Endodermal cell (in vitro differentiated cells): ENCODE data around the gene CDON. TPM values are rescaled to one million over a fixed set of nuclear protein-coding genes. Genes with fewer than 3 reads are reported as not detected.

Experiments used
- DNase-seq: peaks from one replicate; pipeline ENCODE4 v3.0.0-alpha.2; 2017
- H3K27ac ChIP-seq: 2 replicates; pipeline ENCODE4 v1.5.1; 2013; ENCODE audit warnings: mild to moderate bottlenecking, low read depth, low read length, moderate library complexity
- H3K27me3 ChIP-seq: 2 replicates; pipeline ENCODE4 v1.6.1; 2013; ENCODE audit warnings: mild to moderate bottlenecking, low read length, moderate library complexity; ENCODE audit not compliant: insufficient read depth, control insufficient read depth, poor library complexity, severe bottlenecking
- H3K36me3 ChIP-seq: 2 replicates; pipeline ENCODE4 v1.7.0; 2013; ENCODE audit warnings: mild to moderate bottlenecking, low read length, moderate library complexity; ENCODE audit not compliant: control insufficient read depth, insufficient read depth
- H3K4me1 ChIP-seq: one replicate; pipeline ENCODE4 v1.7.0; 2013; ENCODE audit warnings: low read length; ENCODE audit not compliant: control insufficient read depth, insufficient read depth
- H3K4me3 ChIP-seq: 2 replicates; pipeline ENCODE4 v1.5.1; 2013; ENCODE audit warnings: mild to moderate bottlenecking, low read length, moderate library complexity
- H3K9ac ChIP-seq: 2 replicates; pipeline ENCODE4 v1.6.1; 2013; ENCODE audit warnings: mild to moderate bottlenecking, low read length, moderate library complexity; ENCODE audit not compliant: poor library complexity, severe bottlenecking; ENCODE audit errors: extremely low read depth
- H3K9me3 ChIP-seq: 2 replicates; pipeline ENCODE4 v1.6.1; 2013; ENCODE audit warnings: mild to moderate bottlenecking, low read length, moderate library complexity; ENCODE audit not compliant: control insufficient read depth
- H3K27ac Mint-ChIP-seq: 2 replicates; pipeline ENCODE4 v1.8.0; 2020; ENCODE audit warnings: mixed read lengths
- H3K27me3 Mint-ChIP-seq: 2 replicates; pipeline ENCODE4 v1.8.0; 2021; ENCODE audit warnings: mild to moderate bottlenecking, mixed read lengths; ENCODE audit not compliant: insufficient read depth
- H3K36me3 Mint-ChIP-seq: 2 replicates; pipeline ENCODE4 v1.8.0; 2020; ENCODE audit warnings: low read depth, mixed read lengths
- H3K4me1 Mint-ChIP-seq: 2 replicates; pipeline ENCODE4 v1.8.0; 2020; ENCODE audit warnings: mixed read lengths
- H3K4me3 Mint-ChIP-seq: 2 replicates; pipeline ENCODE4 v1.8.0; 2020; ENCODE audit warnings: mild to moderate bottlenecking, moderate library complexity, mixed read lengths
- H3K9me3 Mint-ChIP-seq: 2 replicates; pipeline ENCODE4 v1.8.0; 2020; ENCODE audit warnings: mild to moderate bottlenecking, mixed read lengths
- WGBS, 2 experiments: methylation state at CpG; one replicate each; pipeline versions ENCODE4 v1.1.5 to v1.1.7; 2013; ENCODE audit warnings: missing lambda C conversion rate in 2 of 2, mixed read lengths in 1 of 2; ENCODE audit not compliant: insufficient coverage in 1 of 2, insufficient read length in 1 of 2; 5-methylcytosine and 5-hydroxymethylcytosine counted together
- total RNA-seq, 2 donors: library from RNA; stranded (reverse); fragmentation: NEBNext Ultra II Directional in 1 of 2; extraction: Animal tissue kit (Norgen Biotek cat#: 25700) in 1 of 2; gene quantifications; 2 replicates in 1 of 2; 3 replicates in 1 of 2; pipeline ENCODE4 v1.2.1, GENCODE V29; 2021
- TF ChIP-seq, protein P1 (sequence below): fragments of 200-600 bp; sonication (generic); conservative IDR thresholded peaks from 2 replicates; pipeline ENCODE4 v1.5.0; 2021; ENCODE audit warnings: antibody characterized with exemption, mild to moderate bottlenecking

The CDON gene
- total RNA-seq, 2 donors from 2014 or later = 19.2 to 24.5 TPM

DNA sequence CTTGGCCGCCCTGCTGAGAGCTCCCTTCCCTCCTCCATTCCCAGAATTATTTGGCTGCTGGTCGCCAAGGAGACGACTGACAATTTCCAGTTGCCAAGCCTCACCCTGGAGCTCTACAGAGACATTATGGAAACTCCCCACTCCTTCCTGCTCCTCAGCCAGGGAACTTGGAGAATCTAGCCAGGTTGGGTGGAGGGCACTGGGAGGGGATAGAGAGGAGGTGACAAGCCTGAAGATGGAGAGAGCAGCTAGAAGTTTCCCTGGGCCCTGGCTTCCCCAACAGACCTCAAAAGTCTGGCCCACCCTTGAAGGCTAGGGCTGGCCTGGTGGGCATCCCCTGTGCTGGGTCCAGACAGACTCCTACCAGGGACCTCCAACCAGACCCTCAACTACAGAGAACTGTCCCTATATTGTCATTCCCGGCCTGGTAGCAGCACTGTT, 123.6 kb downstream of the CDON start:
- Histone ChIP-seq H3K4me3 (no peak overlapping the region), H3K9ac (no peak overlapping the region), H3K27me3 (peaks cover 7% of the 10 kb centered on the region), H3K27ac (peak overlapping the region; percentile 6), H3K4me1 (peaks cover 6% of the 10 kb centered on the region), H3K9me3 (no peaks in the 10 kb centered on the region), H3K36me3 (no peaks in the 10 kb centered on the region)
- TF ChIP-seq, protein P1, sequence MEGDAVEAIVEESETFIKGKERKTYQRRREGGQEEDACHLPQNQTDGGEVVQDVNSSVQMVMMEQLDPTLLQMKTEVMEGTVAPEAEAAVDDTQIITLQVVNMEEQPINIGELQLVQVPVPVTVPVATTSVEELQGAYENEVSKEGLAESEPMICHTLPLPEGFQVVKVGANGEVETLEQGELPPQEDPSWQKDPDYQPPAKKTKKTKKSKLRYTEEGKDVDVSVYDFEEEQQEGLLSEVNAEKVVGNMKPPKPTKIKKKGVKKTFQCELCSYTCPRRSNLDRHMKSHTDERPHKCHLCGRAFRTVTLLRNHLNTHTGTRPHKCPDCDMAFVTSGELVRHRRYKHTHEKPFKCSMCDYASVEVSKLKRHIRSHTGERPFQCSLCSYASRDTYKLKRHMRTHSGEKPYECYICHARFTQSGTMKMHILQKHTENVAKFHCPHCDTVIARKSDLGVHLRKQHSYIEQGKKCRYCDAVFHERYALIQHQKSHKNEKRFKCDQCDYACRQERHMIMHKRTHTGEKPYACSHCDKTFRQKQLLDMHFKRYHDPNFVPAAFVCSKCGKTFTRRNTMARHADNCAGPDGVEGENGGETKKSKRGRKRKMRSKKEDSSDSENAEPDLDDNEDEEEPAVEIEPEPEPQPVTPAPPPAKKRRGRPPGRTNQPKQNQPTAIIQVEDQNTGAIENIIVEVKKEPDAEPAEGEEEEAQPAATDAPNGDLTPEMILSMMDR = no peak
- Mint-ChIP-seq H3K27me3 (no peaks in the 10 kb centered on the region), H3K4me1 (peaks cover 29% of the 10 kb centered on the region), H3K36me3 (no peaks in the 10 kb centered on the region), H3K4me3 (no peak overlapping the region), H3K27ac (no peak overlapping the region), H3K9me3 (no peaks in the 10 kb centered on the region)
- 73 to 74% methylated on average over 2 to 4 of the region's 4 CpGs for WGBS, 2 experiments
- DNase-seq = peak; percentile 91

DNA sequence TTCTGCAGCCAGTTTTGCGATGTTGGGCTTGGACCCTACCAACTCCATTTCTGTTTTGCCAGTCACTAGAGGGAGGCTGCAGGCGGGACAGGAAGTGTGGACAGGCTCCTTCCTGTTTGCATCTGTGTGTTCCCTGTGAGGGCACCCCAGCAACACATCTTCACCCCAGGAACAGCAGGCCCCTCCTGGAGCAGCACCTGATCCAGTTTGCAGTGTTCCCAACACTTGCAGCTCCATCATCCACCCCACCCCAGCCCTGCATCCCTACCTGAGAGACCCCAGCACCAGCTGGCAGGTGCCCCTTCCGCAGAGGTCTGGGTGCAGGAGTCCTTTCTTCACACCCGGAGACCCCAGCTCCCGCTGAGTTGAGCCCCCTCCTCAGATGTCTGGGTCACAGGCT, 124.2 kb downstream of the CDON start:
- Mint-ChIP-seq H3K27ac (no peak overlapping the region), H3K4me3 (no peak overlapping the region), H3K9me3 (no peaks in the 10 kb centered on the region), H3K36me3 (no peaks in the 10 kb centered on the region), H3K27me3 (no peaks in the 10 kb centered on the region), H3K4me1 (peaks cover 30% of the 10 kb centered on the region)
- 89 to 100% methylated on average over 3 to 5 of the region's 5 CpGs for WGBS, 2 experiments
- no peak overlapping the region for H3K27ac ChIP-seq
- no peak overlapping the region for H3K9ac ChIP-seq
- TF ChIP-seq, protein P1 = no peak
- no peaks in the 10 kb centered on the region for H3K36me3 ChIP-seq
- H3K27me3 ChIP-seq = peaks cover 2% of the 10 kb centered on the region
- no peaks in the 10 kb centered on the region for H3K9me3 ChIP-seq
- DNase-seq = peak; percentile 59
- peaks cover 6% of the 10 kb centered on the region for H3K4me1 ChIP-seq
- H3K4me3 ChIP-seq = no peak overlapping the region

DNA sequence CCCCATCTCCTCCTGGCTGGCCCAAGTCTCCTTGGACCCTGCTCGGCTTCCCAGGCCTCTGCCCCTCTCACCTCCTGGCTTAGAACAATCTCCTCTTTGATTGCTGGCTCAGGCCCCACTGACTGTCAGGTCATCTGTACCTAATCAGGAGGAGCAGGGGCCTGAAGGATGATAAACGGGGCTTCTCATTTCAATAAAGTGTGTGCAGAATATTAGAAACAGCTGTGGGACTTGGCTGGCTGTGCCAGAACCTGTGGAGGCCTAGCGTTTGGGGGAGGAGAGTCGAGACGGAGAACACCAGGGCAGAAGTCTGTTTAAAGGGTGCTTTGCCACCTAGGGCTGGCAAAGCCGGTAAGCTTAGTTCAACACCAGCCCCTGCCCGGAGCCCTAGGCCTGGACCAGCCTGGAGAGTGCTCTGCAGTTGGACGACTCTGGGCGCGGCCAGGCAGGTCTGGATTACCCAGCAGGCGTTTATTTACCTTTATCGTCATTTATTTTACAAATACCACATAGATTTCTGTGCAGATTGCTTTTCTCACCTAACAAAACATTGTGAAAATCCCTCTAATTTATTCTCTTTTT, 127.0 kb downstream of the CDON start:
- H3K9me3 Mint-ChIP-seq = no peaks in the 10 kb centered on the region
- H3K9me3 ChIP-seq = no peaks in the 10 kb centered on the region

More for the DNA sequence above, 127.0 kb downstream of the CDON start:
- H3K9ac ChIP-seq = no peak overlapping the region
- no peak overlapping the region for H3K4me3 ChIP-seq
- peaks cover 6% of the 10 kb centered on the region for H3K4me1 ChIP-seq
- Mint-ChIP-seq H3K4me1 (peaks cover 25% of the 10 kb centered on the region), H3K36me3 (no peaks in the 10 kb centered on the region), H3K4me3 (no peak overlapping the region), H3K27ac (no peak overlapping the region), H3K27me3 (peaks cover 3% of the 10 kb centered on the region)
- no peaks in the 10 kb centered on the region for H3K36me3 ChIP-seq
- DNase-seq = no peak
- H3K27ac ChIP-seq = no peak overlapping the region
- peaks cover 18% of the 10 kb centered on the region for H3K27me3 ChIP-seq
- TF ChIP-seq, protein P1 = no peak
- 87 to 95% methylated on average over 9 to 12 of the region's 12 CpGs for WGBS, 2 experiments
